Astrocyte of the spinal cord (primary cell): ENCODE results near the gene KRTAP6-3.

Experiments used
- DNase-seq: peaks from one replicate; pipeline ENCODE4 v3.0.0; 2011; ENCODE audit warnings: low read depth, low spot score
- H3K4me3 ChIP-seq: 2 replicates; pipeline ENCODE4 v1.5.1; 2011; ENCODE audit warnings: low read depth, mild to moderate bottlenecking, low read length, moderate library complexity
- in situ Hi-C: cut with HindIII; loops from 2 replicates; pipeline ENCODE4 v1.10.0; 2017; ENCODE audit warnings: low sequenced_read_pairs
- TF ChIP-seq, protein P1 (sequence below): IDR thresholded peaks from 2 replicates; pipeline ENCODE4 v1.5.1; 2012; ENCODE audit warnings: low read depth, mild to moderate bottlenecking, low read length, inconsistent platforms

The KRTAP6-3 gene, protein sequence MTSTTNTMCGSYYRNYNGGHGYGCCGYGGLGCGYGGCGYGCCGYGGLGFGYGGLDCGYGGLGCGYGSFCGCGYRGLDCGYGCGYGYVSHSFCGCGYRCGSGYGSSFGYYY

DNA sequence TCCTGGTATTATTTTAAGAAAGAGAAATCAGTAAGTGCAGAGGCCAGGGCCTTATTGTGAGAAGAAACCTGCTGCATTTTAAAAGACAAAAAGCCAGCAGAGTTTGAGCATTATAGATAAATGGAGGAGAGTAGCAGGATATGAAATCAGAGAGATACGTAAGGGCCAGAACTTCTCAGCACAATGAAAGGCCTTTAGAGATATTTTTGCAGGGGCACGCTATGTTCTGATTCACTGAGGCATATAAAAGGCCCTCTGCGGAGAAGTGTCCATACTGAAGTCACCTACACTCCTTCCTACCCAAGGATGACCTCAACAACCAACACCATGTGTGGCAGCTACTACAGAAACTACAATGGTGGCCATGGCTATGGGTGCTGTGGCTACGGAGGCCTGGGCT lies at the start of gene KRTAP6-3:
KRTAP6-3 (plus strand) TSS at position 301 of the 400 bp plus-strand sequence; CDS start at position 307, 6 bp downstream.
- TF ChIP-seq, protein P1, sequence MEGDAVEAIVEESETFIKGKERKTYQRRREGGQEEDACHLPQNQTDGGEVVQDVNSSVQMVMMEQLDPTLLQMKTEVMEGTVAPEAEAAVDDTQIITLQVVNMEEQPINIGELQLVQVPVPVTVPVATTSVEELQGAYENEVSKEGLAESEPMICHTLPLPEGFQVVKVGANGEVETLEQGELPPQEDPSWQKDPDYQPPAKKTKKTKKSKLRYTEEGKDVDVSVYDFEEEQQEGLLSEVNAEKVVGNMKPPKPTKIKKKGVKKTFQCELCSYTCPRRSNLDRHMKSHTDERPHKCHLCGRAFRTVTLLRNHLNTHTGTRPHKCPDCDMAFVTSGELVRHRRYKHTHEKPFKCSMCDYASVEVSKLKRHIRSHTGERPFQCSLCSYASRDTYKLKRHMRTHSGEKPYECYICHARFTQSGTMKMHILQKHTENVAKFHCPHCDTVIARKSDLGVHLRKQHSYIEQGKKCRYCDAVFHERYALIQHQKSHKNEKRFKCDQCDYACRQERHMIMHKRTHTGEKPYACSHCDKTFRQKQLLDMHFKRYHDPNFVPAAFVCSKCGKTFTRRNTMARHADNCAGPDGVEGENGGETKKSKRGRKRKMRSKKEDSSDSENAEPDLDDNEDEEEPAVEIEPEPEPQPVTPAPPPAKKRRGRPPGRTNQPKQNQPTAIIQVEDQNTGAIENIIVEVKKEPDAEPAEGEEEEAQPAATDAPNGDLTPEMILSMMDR, result no peak
- no peak within 1 kb of the TSS for H3K4me3 ChIP-seq
- no peak for DNase-seq
- in situ Hi-C loops, result no loop called here

DNA sequence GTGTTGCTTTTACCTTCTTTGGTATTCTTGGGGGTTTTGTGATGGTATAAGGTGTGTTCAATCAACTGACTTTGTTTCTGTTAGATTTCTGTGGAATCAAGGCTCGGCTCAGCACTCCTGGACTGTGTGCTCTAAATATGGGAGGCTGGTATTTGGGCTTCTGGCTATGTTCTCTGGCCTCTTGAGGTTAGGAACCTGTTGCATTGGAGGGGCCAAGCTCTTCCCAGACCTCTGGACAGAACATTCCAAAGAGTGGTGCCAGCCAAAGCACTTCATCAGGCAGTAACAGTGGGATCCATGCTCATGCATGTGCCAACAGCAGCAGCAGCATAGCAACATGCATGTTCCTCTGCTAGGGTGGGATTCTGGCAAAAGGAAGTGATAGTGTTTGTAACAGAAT lies 39.5 kb upstream of the KRTAP6-3 start:
- in situ Hi-C loops, result no loop called here

DNA sequence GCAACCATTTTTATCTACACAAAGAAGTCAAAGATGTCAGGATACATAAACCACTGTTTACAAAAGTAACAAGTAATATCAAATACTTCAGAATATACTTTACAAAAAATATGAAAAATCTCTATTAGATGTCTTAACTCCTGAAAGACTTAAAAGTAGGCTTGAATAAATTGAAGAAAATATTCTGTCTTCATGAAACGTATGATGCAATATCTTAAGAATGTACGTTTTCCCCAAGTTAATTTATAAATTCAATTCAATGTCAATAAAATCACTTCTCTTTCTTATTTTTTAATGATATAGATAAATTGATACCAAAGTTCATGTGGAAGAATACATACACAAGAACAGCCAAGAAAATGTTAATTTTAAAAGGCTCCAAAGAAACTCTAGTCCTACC lies 37.1 kb upstream of the KRTAP6-3 start:
- no peak for DNase-seq
- in situ Hi-C loops, result no loop called here
- no peak overlapping the region for H3K4me3 ChIP-seq
- TF ChIP-seq, protein P1, result no peak

More for the DNA sequence above, 39.5 kb upstream of the KRTAP6-3 start:
- no peak overlapping the region for H3K4me3 ChIP-seq
- TF ChIP-seq, protein P1, result no peak
- DNase-seq, result no peak

DNA sequence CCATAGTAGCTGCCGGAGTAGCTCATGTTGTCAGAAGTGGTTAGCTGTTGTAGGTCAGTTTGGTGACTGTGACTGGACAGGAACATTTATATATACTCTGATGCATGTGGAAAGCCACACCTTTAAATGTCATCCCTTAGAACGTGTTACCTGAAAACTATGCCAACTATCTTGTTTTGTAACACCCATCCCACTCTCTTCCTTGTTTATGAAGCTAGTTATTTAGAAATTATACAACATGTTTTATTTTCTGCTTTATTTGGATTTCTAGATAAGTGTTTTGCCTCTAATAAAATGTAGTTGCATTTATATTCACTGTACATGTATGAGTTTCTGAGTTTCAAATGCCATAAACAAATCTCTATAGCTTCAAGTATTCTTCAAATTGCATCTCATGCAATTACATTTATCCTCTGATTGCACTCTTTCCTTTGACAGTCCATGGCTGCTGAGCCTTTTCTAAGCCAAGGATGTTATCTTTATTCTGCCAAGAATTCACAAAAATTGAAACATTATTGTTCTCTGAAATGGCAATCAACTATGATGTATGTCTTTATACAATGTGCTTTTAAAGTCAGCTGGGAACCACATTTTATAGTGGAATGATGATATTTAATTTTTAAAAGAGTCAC lies 30.9 kb upstream of the KRTAP6-3 start, which contains the start of gene KRTAP19-7:
KRTAP19-7 (minus strand) TSS at position 51 of the 632 bp plus-strand sequence; CDS start at position 26, 25 bp downstream.
- DNase-seq, result no peak
- TF ChIP-seq, protein P1, result no peak
- in situ Hi-C loops, result no loop called here
- no peak within 1 kb of the TSS for H3K4me3 ChIP-seq

DNA sequence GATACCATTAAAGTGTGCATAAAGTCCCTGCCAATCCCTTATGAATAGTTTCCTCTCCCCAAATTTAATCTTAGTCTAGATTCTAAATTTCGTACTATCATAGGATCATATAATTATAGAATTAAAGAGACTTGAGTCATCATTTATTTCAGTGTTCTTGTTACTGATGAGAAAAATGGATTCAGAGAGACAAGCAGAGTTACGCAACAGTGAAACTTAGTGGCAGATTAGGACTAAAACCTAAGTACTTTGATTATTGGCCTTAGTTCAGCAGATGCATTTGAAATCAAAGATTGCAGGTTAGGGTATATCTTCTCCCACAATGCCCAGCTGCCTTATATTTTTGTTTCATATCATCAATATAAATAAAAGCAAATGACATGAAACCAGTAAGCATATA lies 30.3 kb upstream of the KRTAP6-3 start:
- TF ChIP-seq, protein P1, result no peak
- in situ Hi-C loops, result no loop called here

DNA sequence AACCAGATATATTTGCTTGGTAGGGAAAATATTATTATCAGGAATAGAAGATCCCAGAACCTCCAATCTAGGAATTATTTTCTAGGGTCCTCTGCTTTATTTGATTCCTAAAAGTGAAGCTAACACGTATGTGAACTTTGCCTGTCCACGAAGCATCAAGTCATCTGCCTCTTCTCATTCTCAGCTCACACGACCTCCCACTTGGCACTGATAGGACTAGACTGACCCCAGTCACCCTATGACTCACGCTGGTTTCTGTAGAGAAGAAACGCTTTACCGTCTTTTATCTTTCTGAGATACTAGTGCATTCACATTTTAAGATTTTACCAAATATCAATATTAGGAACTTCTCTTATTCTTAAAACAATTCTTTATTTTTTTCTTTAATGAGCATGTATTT lies 29.2 kb upstream of the KRTAP6-3 start:
- in situ Hi-C loops, result no loop called here
- no peak for DNase-seq
- TF ChIP-seq, protein P1, result no peak
- no peak overlapping the region for H3K4me3 ChIP-seq

More for the DNA sequence above, 30.3 kb upstream of the KRTAP6-3 start:
- DNase-seq, result no peak
- no peak overlapping the region for H3K4me3 ChIP-seq
